HepG2 (cell line): ENCODE measurements around the gene DENND1C. TPM values are rescaled to one million over a fixed set of nuclear protein-coding genes. Genes with fewer than 3 reads are reported as not detected.
A peak's percentile ranks its signal among the peaks of the same experiment; 100 is the strongest.

Experiments
- ARNT ChIP-seq: fragments of 450-650 bp; IDR thresholded peaks from 2 replicates; pipeline ENCODE4 v1.6.1; 2017
- CCAR2 ChIP-seq: fragments of 200-400 bp; formaldehyde crosslinking; optimal IDR thresholded peaks from 2 replicates; pipeline ENCODE3; 2018; ENCODE audit warnings: low read depth, mild to moderate bottlenecking, low read length, moderate library complexity
- HNF4G ChIP-seq, 2 experiments: sonication (generic) in 1 of 2; formaldehyde crosslinking in 1 of 2; IDR thresholded peaks; 2 replicates each; pipeline versions ENCODE4 v1.4.0 to v1.6.1; 2011 to 2020; ENCODE audit warnings: borderline replicate concordance in 2 of 2, low read depth in 2 of 2, mild to moderate bottlenecking in 2 of 2, low read length in 1 of 2, missing genetic modification reagents in 1 of 2, moderate library complexity in 1 of 2
- KDM1A ChIP-seq: IDR thresholded peaks from 2 replicates; pipeline ENCODE4 v1.6.1; 2016; ENCODE audit warnings: missing compliant biosample characterization
- MEF2D ChIP-seq: sonication (generic); formaldehyde crosslinking; IDR thresholded peaks from 2 replicates; pipeline ENCODE4 v1.5.1; 2020; ENCODE audit warnings: mild to moderate bottlenecking, missing genetic modification reagents
- MTF2 ChIP-seq: sonication (generic); formaldehyde crosslinking; IDR thresholded peaks from 2 replicates; pipeline ENCODE4 v1.5.0; 2020; ENCODE audit warnings: missing genetic modification reagents, borderline replicate concordance
- SRSF4 ChIP-seq: fragments of 200-400 bp; formaldehyde crosslinking; IDR thresholded peaks from one replicate; pipeline ENCODE4 v1.6.1; 2018; ENCODE audit warnings: mild to moderate bottlenecking, low read depth, low read length, moderate library complexity; ENCODE audit not compliant: poor library complexity, severe bottlenecking
- SSRP1 ChIP-seq: IDR thresholded peaks from 2 replicates; pipeline ENCODE4 v1.6.1; 2016; ENCODE audit warnings: control low read depth
- ZNF33B ChIP-seq: sonication (generic); formaldehyde crosslinking; IDR thresholded peaks from 2 replicates; pipeline ENCODE4 v1.5.1; 2020; ENCODE audit warnings: mild to moderate bottlenecking, missing genetic modification reagents
- ZNF878 ChIP-seq: sonication (generic); formaldehyde crosslinking; IDR thresholded peaks from 2 replicates; pipeline ENCODE4 v1.8.1; 2023; ENCODE audit warnings: mild to moderate bottlenecking, missing genetic modification reagents, moderate library complexity
- polyA plus RNA-seq, 8 experiments: library from polyadenylated mRNA; depleted of rRNA in 3 of 8; stranded (reverse) in 7 of 8; unstranded in 1 of 8; fragments of >200 nt; fragmentation: Illumina TruSeq in 4 of 8; extraction: Trizol in 4 of 8; gene quantifications; 2 replicates each; pipeline versions ENCODE4 v1.2.1 to v1.2.3, GENCODE V29; 2011 to 2016; ENCODE audit warnings: low read depth in 4 of 8, missing spikeins in 1 of 8, mixed read lengths in 1 of 8; ENCODE audit not compliant: insufficient read depth in 1 of 8
- total RNA-seq, 5 experiments: library from RNA; depleted of rRNA; stranded (reverse); fragments of >200 nt; fragmentation: Illumina TruSeq; extraction: Trizol; gene quantifications; 2 replicates each; pipeline ENCODE4 v1.2.3, GENCODE V29; 2016; ENCODE audit warnings: low read depth in 1 of 5
- TF ChIP-seq, protein P1 (sequence below): sonication (generic); formaldehyde crosslinking; IDR thresholded peaks from 2 replicates; pipeline ENCODE4 v1.4.0; 2020; ENCODE audit warnings: missing genetic modification reagents; ENCODE audit errors: not compliant biosample characterization
- TF ChIP-seq, protein P2 (sequence below): sonication (generic); formaldehyde crosslinking; IDR thresholded peaks from 2 replicates; pipeline ENCODE4 v1.8.0; 2022; ENCODE audit warnings: mild to moderate bottlenecking, missing genetic modification reagents, moderate library complexity
- TF ChIP-seq, protein P3 (sequence below): sonication (generic); formaldehyde crosslinking; IDR thresholded peaks from 2 replicates; pipeline ENCODE4 v1.5.0; 2020; ENCODE audit warnings: mild to moderate bottlenecking, missing genetic modification reagents
- TF ChIP-seq, protein P4 (sequence below): IDR thresholded peaks from 2 replicates; pipeline ENCODE4 v1.6.1; 2012; ENCODE audit warnings: inconsistent platforms
- TF ChIP-seq, protein P5 (sequence below): sonication (generic); formaldehyde crosslinking; IDR thresholded peaks from 2 replicates; pipeline ENCODE4 v1.5.0; 2020; ENCODE audit warnings: mild to moderate bottlenecking, missing genetic modification reagents, borderline replicate concordance
- TF ChIP-seq, protein P6 (sequence below): fragments of 450-650 bp; IDR thresholded peaks from 2 replicates; pipeline ENCODE4 v1.6.1; 2017

The DENND1C gene
- total and polyA plus RNA-seq, 2 of the 13 experiments (the other 11 are each of a cell fraction or from before 2014, with no cell fraction given): 0.04 to 0.73 TPM

DNA sequence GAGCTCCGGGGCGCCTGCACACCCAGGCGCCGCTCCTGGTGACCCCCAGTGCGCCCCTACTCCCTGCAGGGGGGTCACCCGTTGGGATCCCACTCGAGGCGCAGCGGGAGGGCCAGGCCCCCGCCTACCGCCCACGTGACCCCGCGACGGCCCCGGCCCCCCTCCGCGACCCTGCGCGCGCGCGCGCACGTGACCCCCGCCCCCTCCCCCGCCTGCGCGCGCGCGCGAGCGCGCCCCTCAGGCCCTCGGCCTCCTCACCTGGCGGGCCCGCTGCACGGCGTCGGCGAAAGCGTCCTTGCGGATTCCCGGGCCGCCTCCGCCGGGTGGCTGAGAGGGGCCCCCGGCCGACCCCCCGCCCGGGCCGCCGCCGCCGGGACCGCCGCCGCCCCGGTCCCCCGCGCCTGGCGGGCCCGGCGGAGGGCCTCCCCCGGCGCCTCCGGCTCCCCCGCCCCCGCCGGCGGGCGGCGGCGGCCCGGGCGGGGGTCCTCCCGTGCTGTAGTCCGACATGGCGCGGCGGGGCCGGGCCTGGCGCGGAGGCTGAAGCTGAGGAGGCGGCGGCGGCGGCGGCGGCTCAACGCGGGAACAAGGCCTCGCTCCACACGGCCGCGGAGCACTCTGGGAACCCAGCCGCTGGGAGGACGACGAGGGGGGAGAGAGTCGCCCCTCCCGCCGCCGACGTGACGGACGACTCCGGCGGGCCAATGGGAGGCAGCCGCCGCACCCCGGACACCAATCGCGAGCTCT lies 57.2 kb downstream of the DENND1C start, which contains the start of gene KHSRP (continued):
- TF ChIP-seq, protein P1, sequence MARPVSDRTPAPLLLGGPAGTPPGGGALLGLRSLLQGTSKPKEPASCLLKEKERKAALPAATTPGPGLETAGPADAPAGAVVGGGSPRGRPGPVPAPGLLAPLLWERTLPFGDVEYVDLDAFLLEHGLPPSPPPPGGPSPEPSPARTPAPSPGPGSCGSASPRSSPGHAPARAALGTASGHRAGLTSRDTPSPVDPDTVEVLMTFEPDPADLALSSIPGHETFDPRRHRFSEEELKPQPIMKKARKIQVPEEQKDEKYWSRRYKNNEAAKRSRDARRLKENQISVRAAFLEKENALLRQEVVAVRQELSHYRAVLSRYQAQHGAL: no peak
- TF ChIP-seq ARNT: no peak
- TF ChIP-seq ZNF878 (CRISPR knock-in tag): no peak
- no peak for TF ChIP-seq ZNF33B (CRISPR knock-in tag)
- no peak for TF ChIP-seq CCAR2
- no peak for TF ChIP-seq KDM1A (CRISPR knock-in tag)
- TF ChIP-seq, protein P2, sequence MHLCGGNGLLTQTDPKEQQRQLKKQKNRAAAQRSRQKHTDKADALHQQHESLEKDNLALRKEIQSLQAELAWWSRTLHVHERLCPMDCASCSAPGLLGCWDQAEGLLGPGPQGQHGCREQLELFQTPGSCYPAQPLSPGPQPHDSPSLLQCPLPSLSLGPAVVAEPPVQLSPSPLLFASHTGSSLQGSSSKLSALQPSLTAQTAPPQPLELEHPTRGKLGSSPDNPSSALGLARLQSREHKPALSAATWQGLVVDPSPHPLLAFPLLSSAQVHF (CRISPR knock-in tag): no peak
- TF ChIP-seq, protein P3, sequence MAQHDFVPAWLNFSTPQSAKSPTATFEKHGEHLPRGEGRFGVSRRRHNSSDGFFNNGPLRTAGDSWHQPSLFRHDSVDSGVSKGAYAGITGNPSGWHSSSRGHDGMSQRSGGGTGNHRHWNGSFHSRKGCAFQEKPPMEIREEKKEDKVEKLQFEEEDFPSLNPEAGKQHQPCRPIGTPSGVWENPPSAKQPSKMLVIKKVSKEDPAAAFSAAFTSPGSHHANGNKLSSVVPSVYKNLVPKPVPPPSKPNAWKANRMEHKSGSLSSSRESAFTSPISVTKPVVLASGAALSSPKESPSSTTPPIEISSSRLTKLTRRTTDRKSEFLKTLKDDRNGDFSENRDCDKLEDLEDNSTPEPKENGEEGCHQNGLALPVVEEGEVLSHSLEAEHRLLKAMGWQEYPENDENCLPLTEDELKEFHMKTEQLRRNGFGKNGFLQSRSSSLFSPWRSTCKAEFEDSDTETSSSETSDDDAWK (CRISPR knock-in tag): no peak
- TF ChIP-seq, protein P4, sequence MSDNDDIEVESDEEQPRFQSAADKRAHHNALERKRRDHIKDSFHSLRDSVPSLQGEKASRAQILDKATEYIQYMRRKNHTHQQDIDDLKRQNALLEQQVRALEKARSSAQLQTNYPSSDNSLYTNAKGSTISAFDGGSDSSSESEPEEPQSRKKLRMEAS: peak; percentile 68; the same call in 1 of the 2 replicates
- TF ChIP-seq SRSF4: no peak
- no peak for TF ChIP-seq HNF4G (IDR thresholded peaks at IDR 0.05; ENCODE audit: borderline replicate concordance, low read depth, low read length)
- TF ChIP-seq HNF4G (CRISPR knock-in tag; IDR thresholded peaks at IDR 0.05; ENCODE audit: borderline replicate concordance, low read depth): no peak
- no peak for TF ChIP-seq SSRP1 (CRISPR knock-in tag)
- no peak for TF ChIP-seq MEF2D (CRISPR knock-in tag)
- TF ChIP-seq, protein P5, sequence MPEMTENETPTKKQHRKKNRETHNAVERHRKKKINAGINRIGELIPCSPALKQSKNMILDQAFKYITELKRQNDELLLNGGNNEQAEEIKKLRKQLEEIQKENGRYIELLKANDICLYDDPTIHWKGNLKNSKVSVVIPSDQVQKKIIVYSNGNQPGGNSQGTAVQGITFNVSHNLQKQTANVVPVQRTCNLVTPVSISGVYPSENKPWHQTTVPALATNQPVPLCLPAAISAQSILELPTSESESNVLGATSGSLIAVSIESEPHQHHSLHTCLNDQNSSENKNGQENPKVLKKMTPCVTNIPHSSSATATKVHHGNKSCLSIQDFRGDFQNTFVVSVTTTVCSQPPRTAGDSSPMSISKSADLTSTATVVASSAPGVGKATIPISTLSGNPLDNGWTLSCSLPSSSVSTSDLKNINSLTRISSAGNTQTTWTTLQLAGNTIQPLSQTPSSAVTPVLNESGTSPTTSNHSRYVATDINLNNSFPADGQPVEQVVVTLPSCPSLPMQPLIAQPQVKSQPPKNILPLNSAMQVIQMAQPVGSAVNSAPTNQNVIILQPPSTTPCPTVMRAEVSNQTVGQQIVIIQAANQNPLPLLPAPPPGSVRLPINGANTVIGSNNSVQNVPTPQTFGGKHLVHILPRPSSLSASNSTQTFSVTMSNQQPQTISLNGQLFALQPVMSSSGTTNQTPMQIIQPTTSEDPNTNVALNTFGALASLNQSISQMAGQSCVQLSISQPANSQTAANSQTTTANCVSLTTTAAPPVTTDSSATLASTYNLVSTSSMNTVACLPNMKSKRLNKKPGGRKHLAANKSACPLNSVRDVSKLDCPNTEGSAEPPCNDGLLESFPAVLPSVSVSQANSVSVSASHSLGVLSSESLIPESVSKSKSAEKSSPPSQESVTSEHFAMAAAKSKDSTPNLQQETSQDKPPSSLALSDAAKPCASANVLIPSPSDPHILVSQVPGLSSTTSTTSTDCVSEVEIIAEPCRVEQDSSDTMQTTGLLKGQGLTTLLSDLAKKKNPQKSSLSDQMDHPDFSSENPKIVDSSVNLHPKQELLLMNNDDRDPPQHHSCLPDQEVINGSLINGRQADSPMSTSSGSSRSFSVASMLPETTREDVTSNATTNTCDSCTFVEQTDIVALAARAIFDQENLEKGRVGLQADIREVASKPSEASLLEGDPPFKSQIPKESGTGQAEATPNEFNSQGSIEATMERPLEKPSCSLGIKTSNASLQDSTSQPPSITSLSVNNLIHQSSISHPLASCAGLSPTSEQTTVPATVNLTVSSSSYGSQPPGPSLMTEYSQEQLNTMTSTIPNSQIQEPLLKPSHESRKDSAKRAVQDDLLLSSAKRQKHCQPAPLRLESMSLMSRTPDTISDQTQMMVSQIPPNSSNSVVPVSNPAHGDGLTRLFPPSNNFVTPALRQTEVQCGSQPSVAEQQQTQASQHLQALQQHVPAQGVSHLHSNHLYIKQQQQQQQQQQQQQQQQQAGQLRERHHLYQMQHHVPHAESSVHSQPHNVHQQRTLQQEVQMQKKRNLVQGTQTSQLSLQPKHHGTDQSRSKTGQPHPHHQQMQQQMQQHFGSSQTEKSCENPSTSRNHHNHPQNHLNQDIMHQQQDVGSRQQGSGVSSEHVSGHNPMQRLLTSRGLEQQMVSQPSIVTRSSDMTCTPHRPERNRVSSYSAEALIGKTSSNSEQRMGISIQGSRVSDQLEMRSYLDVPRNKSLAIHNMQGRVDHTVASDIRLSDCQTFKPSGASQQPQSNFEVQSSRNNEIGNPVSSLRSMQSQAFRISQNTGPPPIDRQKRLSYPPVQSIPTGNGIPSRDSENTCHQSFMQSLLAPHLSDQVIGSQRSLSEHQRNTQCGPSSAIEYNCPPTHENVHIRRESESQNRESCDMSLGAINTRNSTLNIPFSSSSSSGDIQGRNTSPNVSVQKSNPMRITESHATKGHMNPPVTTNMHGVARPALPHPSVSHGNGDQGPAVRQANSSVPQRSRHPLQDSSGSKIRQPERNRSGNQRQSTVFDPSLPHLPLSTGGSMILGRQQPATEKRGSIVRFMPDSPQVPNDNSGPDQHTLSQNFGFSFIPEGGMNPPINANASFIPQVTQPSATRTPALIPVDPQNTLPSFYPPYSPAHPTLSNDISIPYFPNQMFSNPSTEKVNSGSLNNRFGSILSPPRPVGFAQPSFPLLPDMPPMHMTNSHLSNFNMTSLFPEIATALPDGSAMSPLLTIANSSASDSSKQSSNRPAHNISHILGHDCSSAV (CRISPR knock-in tag): no peak
- TF ChIP-seq MTF2 (CRISPR knock-in tag): no peak
- TF ChIP-seq, protein P6, sequence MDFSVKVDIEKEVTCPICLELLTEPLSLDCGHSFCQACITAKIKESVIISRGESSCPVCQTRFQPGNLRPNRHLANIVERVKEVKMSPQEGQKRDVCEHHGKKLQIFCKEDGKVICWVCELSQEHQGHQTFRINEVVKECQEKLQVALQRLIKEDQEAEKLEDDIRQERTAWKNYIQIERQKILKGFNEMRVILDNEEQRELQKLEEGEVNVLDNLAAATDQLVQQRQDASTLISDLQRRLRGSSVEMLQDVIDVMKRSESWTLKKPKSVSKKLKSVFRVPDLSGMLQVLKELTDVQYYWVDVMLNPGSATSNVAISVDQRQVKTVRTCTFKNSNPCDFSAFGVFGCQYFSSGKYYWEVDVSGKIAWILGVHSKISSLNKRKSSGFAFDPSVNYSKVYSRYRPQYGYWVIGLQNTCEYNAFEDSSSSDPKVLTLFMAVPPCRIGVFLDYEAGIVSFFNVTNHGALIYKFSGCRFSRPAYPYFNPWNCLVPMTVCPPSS: no peak
